Measurements from ENCODE around the gene MBP.

The MBP gene

GRCh38 chr18:77170890-77171410 is 38.4 kb upstream of the MBP start:
- no peak for DNase-seq
- no peak overlapping the region for H3K4me3 Mint-ChIP-seq
- peaks cover 36% of the 10 kb centered on the region for H3K4me1 Mint-ChIP-seq
- TF ChIP-seq, protein P1, sequence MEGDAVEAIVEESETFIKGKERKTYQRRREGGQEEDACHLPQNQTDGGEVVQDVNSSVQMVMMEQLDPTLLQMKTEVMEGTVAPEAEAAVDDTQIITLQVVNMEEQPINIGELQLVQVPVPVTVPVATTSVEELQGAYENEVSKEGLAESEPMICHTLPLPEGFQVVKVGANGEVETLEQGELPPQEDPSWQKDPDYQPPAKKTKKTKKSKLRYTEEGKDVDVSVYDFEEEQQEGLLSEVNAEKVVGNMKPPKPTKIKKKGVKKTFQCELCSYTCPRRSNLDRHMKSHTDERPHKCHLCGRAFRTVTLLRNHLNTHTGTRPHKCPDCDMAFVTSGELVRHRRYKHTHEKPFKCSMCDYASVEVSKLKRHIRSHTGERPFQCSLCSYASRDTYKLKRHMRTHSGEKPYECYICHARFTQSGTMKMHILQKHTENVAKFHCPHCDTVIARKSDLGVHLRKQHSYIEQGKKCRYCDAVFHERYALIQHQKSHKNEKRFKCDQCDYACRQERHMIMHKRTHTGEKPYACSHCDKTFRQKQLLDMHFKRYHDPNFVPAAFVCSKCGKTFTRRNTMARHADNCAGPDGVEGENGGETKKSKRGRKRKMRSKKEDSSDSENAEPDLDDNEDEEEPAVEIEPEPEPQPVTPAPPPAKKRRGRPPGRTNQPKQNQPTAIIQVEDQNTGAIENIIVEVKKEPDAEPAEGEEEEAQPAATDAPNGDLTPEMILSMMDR (IDR thresholded peaks at IDR 0.05), result no peak
- no peak overlapping the region for H3K27ac Mint-ChIP-seq
- no peaks in the 10 kb centered on the region for H3K36me3 Mint-ChIP-seq (ENCODE audit: low read depth)
- no peaks in the 10 kb centered on the region for H3K9me3 Mint-ChIP-seq
- peaks cover 4% of the 10 kb centered on the region for H3K27me3 Mint-ChIP-seq (ENCODE audit: low read depth, poor library complexity)

DNA sequence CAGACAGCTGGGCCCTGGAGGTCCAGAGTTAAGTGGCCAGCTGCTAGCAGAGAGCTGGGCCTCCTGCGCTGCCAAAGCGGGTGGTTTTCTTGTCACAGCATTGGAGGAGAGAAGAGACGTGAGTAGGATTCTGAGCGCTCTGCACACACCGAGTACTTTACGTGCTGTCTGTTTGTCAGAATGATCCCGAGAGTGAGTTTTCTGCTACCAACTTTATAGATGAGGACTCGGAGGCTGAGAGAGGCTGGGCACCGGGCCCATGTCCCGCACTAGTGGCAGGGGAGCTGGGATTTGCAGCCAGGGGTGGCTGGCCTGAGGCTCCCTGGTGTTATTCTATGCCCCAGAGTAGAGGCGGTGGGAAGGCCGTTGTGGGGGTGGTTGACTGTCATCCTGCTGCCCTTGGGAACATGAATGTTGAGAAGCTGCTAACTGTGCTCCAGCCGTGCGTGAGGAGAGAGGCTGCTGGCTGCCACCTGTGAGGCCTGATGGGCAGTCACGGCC is 36.3 kb upstream of the MBP start:
- no peak for DNase-seq
- H3K36me3 Mint-ChIP-seq (ENCODE audit: low read depth), result no peaks in the 10 kb centered on the region
- H3K27ac Mint-ChIP-seq, result peak overlapping the region; percentile 84

GRCh38 chr18:77167251-77167650 is 34.7 kb upstream of the MBP start:
- DNase-seq, result no peak
- peak overlapping the region; percentile 63 for H3K27ac Mint-ChIP-seq
- peaks cover 8% of the 10 kb centered on the region for H3K27me3 Mint-ChIP-seq (ENCODE audit: low read depth, poor library complexity)
- H3K4me3 Mint-ChIP-seq, result no peak overlapping the region
- no peaks in the 10 kb centered on the region for H3K9me3 Mint-ChIP-seq
- TF ChIP-seq, protein P1 (IDR thresholded peaks at IDR 0.05), result no peak
- peaks cover 71% of the 10 kb centered on the region for H3K4me1 Mint-ChIP-seq
- H3K36me3 Mint-ChIP-seq (ENCODE audit: low read depth), result no peaks in the 10 kb centered on the region

More for the DNA sequence above, 36.3 kb upstream of the MBP start:
- H3K4me3 Mint-ChIP-seq, result peak overlapping the region; percentile 7
- peaks cover 56% of the 10 kb centered on the region for H3K4me1 Mint-ChIP-seq
- peaks cover 8% of the 10 kb centered on the region for H3K27me3 Mint-ChIP-seq (ENCODE audit: low read depth, poor library complexity)
- TF ChIP-seq, protein P1 (IDR thresholded peaks at IDR 0.05), result no peak
- no peaks in the 10 kb centered on the region for H3K9me3 Mint-ChIP-seq

DNA sequence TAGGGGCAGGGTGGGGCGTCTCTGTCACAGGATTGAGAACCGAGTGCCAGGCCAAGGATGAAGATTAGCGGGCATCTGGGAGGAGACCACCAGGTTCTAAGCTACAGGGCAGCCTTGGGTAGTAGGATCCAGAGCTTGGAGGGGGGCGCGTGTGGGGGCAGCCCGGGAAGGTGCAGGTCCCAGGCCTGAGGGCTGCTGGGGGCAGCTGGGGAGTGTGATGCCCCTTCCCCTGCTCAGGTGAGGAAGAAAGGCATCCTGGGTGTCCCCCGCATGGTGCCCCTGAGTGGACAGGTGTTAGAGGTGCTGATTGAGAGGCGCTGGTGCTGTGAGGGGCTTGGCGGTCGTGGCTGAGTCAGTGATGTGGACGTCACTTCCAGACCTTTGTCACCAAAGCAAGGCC is 33.9 kb upstream of the MBP start:
- Mint-ChIP-seq H3K27me3 (ENCODE audit: low read depth, poor library complexity) (peaks cover 8% of the 10 kb centered on the region), H3K4me1 (peaks cover 78% of the 10 kb centered on the region), H3K4me3 (no peak overlapping the region), H3K27ac (peak overlapping the region; percentile 41), H3K9me3 (no peaks in the 10 kb centered on the region), H3K36me3 (ENCODE audit: low read depth) (no peaks in the 10 kb centered on the region)
- no peak for DNase-seq
- TF ChIP-seq, protein P1 (IDR thresholded peaks at IDR 0.05), result no peak

GRCh38 chr18:77165503-77166188 is 33.1 kb upstream of the MBP start:
- Mint-ChIP-seq H3K36me3 (ENCODE audit: low read depth) (no peaks in the 10 kb centered on the region), H3K4me3 (no peak overlapping the region), H3K27me3 (ENCODE audit: low read depth, poor library complexity) (peaks cover 8% of the 10 kb centered on the region), H3K4me1 (peaks cover 81% of the 10 kb centered on the region), H3K9me3 (no peaks in the 10 kb centered on the region), H3K27ac (peak overlapping the region; percentile 92)
- TF ChIP-seq, protein P1 (IDR thresholded peaks at IDR 0.05), result no peak
- DNase-seq, result no peak
